K562 (cell line): ENCODE measurements around the gene PTPRT. TPM values are rescaled to one million over a fixed set of nuclear protein-coding genes. Genes with fewer than 3 reads are reported as not detected.

Experiments used
- ATAC-seq: fragments of 200-7000 bp; cut with Tn5 transposase; 3 replicates; pipeline ENCODE4 v1.9.1; 2020; ENCODE audit warnings: moderate library complexity
- BruUV-seq: library from RNA; stranded (reverse); fragments of 400-500 nt; replicated peaks from 2 replicates; lab custom pipeline; 2021; lab: Mats Ljungman, UMichigan
- CTCF ChIA-PET: fragments of 300-600 bp; formaldehyde crosslinking; extraction: SDS; loops from one replicate; lab custom pipeline; 2021; ENCODE audit warnings: low intra/inter-chr PET ratio; lab: Yijun Ruan, JAX
- POLR2A ChIA-PET: fragments of 300-600, 350-650 bp; sonication (Branson Sonifier 250); formaldehyde crosslinking; extraction: SDS; loops from one replicate; lab custom pipeline; 2021; ENCODE audit warnings: antibody characterized with exemption, inconsistent platforms; lab: Yijun Ruan, JAX
- DNase-seq, 4 experiments: peaks; one replicate each; pipeline versions ENCODE4 v3.0.0 to v3.0.0-alpha.2; 2011 to 2018; ENCODE audit warnings: low spot score in 3 of 4, mixed read lengths in 3 of 4; ENCODE audit errors: extremely low read depth in 1 of 4
- FAIRE-seq: peaks from 2 replicates; lab custom pipeline; 2011; peaks lifted over from hg19 to GRCh38; lab: Jason Lieb, UNC
- H2AFZ ChIP-seq: 2 replicates; pipeline ENCODE4 v1.6.0; 2011; ENCODE audit warnings: low read depth, low read length, control low read depth, inconsistent platforms
- H3K27ac ChIP-seq: fragments of 200-600 bp; 3 replicates; pipeline ENCODE4 v1.8.0; 2011; ENCODE audit warnings: low read depth, mild to moderate bottlenecking, control low read depth, inconsistent platforms, low read length, moderate library complexity, mixed read lengths; ENCODE audit errors: extremely low read depth
- H3K27me3 ChIP-seq, 2 experiments: fragments of 300-600 bp in 1 of 2; 2 replicates in 1 of 2; 3 replicates in 1 of 2; pipeline versions ENCODE4 v1.6.0 to v1.8.0; 2011; ENCODE audit warnings: inconsistent platforms in 2 of 2, low read length in 2 of 2, mild to moderate bottlenecking in 1 of 2, mixed read lengths in 1 of 2, moderate library complexity in 1 of 2; ENCODE audit not compliant: control insufficient read depth in 2 of 2, insufficient read depth in 2 of 2
- H3K36me3 ChIP-seq: fragments of 300-600 bp; 3 replicates; pipeline ENCODE4 v1.8.0; 2011; ENCODE audit warnings: mild to moderate bottlenecking, low read length, inconsistent platforms; ENCODE audit not compliant: control insufficient read depth, insufficient read depth
- H3K4me1 ChIP-seq, 2 experiments: fragments of 200-600 bp in 1 of 2; replicated peaks in 1 of 2; 2 replicates in 1 of 2; 3 replicates in 1 of 2; pipeline versions ENCODE4 v1.5.1 to v1.8.0; 2011; ENCODE audit warnings: inconsistent platforms in 2 of 2, low read length in 2 of 2, mild to moderate bottlenecking in 1 of 2, mixed read lengths in 1 of 2, moderate library complexity in 1 of 2; ENCODE audit not compliant: control insufficient read depth in 2 of 2, insufficient read depth in 2 of 2
- H3K4me2 ChIP-seq: 2 replicates; pipeline ENCODE4 v1.6.1; 2011; ENCODE audit warnings: low read length, control low read depth, inconsistent platforms, mixed read lengths; ENCODE audit not compliant: insufficient read depth
- H3K4me3 ChIP-seq: fragments of 200-600 bp; sonication (generic), shearing (Covaris generic); 2 replicates; pipeline ENCODE4 v1.5.1; 2016; ENCODE audit warnings: control low read depth, inconsistent platforms
- H3K79me2 ChIP-seq: fragments of 200-600 bp; 3 replicates; pipeline ENCODE4 v1.8.0; 2011; ENCODE audit warnings: low read length, inconsistent platforms; ENCODE audit not compliant: control insufficient read depth, insufficient read depth
- H3K9ac ChIP-seq, 2 experiments: 2 replicates each; pipeline versions ENCODE4 v1.6.0 to v1.6.1; 2011; ENCODE audit warnings: low read depth in 2 of 2, low read length in 2 of 2, control low read depth in 1 of 2, inconsistent platforms in 1 of 2, mild to moderate bottlenecking in 1 of 2, mixed read lengths in 1 of 2; ENCODE audit not compliant: insufficient read depth in 1 of 2
- H3K9me1 ChIP-seq: one replicate; pipeline ENCODE4 v1.6.0; 2011; ENCODE audit warnings: inconsistent platforms, mild to moderate bottlenecking, low read length, moderate library complexity; ENCODE audit not compliant: control insufficient read depth, insufficient read depth
- H3K9me3 ChIP-seq: replicated peaks from 2 replicates; pipeline ENCODE4 v1.5.1; 2011; ENCODE audit warnings: low read depth, low read length, inconsistent platforms; ENCODE audit not compliant: control insufficient read depth, insufficient read depth
- H4K20me1 ChIP-seq: replicated peaks from 2 replicates; pipeline ENCODE4 v1.6.1; 2011; ENCODE audit warnings: low read length, inconsistent platforms, mixed read lengths; ENCODE audit not compliant: control insufficient read depth, insufficient read depth
- CBX8 ChIP-seq: fragments of 200-600 bp; sonication (generic); IDR thresholded peaks from 2 replicates; pipeline ENCODE4 v1.6.1; 2012; ENCODE audit warnings: borderline replicate concordance, mixed run types, low read depth, mild to moderate bottlenecking, moderate library complexity, mixed read lengths, low read length, control low read depth, inconsistent platforms; ENCODE audit not compliant: poor library complexity, severe bottlenecking; ENCODE audit errors: extremely low read depth
- WGBS: fragments of 100-300 bp; shearing (Covaris generic); methylation state at CpG from one replicate; pipeline ENCODE4 v1.1.6; 2016; ENCODE audit warnings: low coverage, mixed read lengths; ENCODE audit not compliant: insufficient coverage; ENCODE audit errors: missing lambda C conversion rate; 5-methylcytosine and 5-hydroxymethylcytosine counted together
- in situ Hi-C: fragments of 300-500 bp; cut with MboI; formaldehyde crosslinking; loops from 4 replicates; pipeline ENCODE4 v1.15.0; 2018; ENCODE audit warnings: inconsistent platforms, mixed read lengths
- intact Hi-C: fragments of 100-400 bp; cut with micrococcal nuclease; formaldehyde crosslinking; loops from 2 replicates; pipeline ENCODE4 v1.14.2; 2022
- polyA plus RNA-seq, 8 experiments: library from polyadenylated mRNA; depleted of rRNA in 4 of 8; stranded (reverse) in 5 of 8; unstranded in 3 of 8; fragments of >200 nt; fragmentation: Nextera tagmentation in 2 of 8; fragmentation: Illumina TruSeq in 1 of 8; extraction: Ambion mirVana in 2 of 8; extraction: Trizol in 1 of 8; gene quantifications; 2 replicates each; pipeline versions ENCODE4 v1.2.1 to v1.2.3, GENCODE V29; 2011 to 2014; ENCODE audit warnings: inconsistent platforms in 1 of 8, missing spikeins in 1 of 8
- total RNA-seq, 7 experiments: library from RNA; depleted of rRNA in 6 of 7; stranded (reverse); fragments of >200 nt in 6 of 7; fragmentation: Illumina TruSeq in 2 of 7; extraction: Trizol in 2 of 7; gene quantifications; 2 replicates each; pipeline versions ENCODE4 v1.2.1 to v1.2.3, GENCODE V29; 2011 to 2021; ENCODE audit warnings: low replicate concordance in 1 of 7
- TF ChIP-seq, protein P1 (sequence below), 2 experiments: fragments of 450-650 bp in 1 of 2; sonication (generic) in 1 of 2; formaldehyde crosslinking in 1 of 2; IDR thresholded peaks; 2 replicates each; pipeline versions ENCODE4 v1.7.1 to v1.9.0; 2016 to 2022; ENCODE audit warnings: inconsistent platforms in 1 of 2, mild to moderate bottlenecking in 1 of 2, missing genetic modification reagents in 1 of 2

PTPRT gene
- total and polyA plus RNA-seq, 9 of the 15 experiments (the other 6 are each of a cell fraction or from before 2014, with no cell fraction given): not detected

DNA sequence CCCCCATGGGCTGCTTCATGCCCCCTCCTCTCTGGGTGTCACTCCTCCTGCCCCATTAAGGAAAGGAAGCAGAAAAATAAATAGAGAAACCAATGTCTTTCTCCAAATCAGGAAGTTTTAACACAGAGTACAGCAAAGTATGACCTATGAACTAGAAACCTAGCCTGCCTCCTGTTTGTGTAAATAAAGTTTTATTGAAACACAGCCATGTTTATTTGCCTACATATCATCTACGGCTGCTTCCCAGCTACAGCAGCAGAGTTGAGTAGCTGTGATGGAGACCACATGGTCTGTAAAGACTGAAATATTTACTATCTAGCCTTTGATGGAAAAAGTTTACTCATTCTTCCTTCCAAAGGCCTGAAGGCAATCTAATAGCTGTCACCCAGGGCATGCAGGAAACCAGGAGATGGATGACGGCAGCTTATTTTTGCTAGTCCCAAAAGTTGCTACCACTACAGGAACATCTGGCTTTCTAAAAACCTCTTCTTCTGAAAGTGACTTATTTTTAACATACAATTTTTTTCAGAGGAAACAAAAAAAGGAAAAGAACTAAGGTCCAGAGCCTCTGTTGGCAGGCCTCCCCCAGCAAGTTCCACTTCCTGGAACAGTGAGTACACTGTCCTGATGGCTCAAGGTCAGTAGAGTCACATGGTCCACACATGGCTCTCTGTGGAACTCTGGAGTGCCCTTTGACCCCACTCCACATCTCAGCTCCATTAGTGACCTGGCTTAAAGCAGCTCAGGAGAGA is 287.8 kb downstream of the PTPRT start:
- no peak for FAIRE-seq
- ATAC-seq: no peak
- in situ Hi-C loops: no loop called here
- Histone ChIP-seq H3K27ac (no peak overlapping the region), H3K4me3 (no peak overlapping the region), H3K36me3 (no peaks in the 10 kb centered on the region), H3K4me1 (no peaks in the 10 kb centered on the region), H3K9me1 (no peaks in the 10 kb centered on the region), H3K9me3 (no peaks in the 10 kb centered on the region), H3K27me3 (0 out of 5 replicates have a peak, but pooled peaks cover 0 to 6% of the 10 kb centered on the region in 2 experiments), H3K4me2 (no peak overlapping the region), H2AFZ (no peak overlapping the region), H3K9ac (no peak overlapping the region), H4K20me1 (no peaks in the 10 kb centered on the region), H3K79me2 (no peaks in the 10 kb centered on the region)
- no TSS peak for BruUV-seq
- no peak for DNase-seq
- ChIA-PET CTCF (no interaction called here), POLR2A (no interaction called here)
- WGBS: 8% methylated on average over 2 of the region's 2 CpGs
- intact Hi-C loops: no loop called here
- TF ChIP-seq, protein P1, sequence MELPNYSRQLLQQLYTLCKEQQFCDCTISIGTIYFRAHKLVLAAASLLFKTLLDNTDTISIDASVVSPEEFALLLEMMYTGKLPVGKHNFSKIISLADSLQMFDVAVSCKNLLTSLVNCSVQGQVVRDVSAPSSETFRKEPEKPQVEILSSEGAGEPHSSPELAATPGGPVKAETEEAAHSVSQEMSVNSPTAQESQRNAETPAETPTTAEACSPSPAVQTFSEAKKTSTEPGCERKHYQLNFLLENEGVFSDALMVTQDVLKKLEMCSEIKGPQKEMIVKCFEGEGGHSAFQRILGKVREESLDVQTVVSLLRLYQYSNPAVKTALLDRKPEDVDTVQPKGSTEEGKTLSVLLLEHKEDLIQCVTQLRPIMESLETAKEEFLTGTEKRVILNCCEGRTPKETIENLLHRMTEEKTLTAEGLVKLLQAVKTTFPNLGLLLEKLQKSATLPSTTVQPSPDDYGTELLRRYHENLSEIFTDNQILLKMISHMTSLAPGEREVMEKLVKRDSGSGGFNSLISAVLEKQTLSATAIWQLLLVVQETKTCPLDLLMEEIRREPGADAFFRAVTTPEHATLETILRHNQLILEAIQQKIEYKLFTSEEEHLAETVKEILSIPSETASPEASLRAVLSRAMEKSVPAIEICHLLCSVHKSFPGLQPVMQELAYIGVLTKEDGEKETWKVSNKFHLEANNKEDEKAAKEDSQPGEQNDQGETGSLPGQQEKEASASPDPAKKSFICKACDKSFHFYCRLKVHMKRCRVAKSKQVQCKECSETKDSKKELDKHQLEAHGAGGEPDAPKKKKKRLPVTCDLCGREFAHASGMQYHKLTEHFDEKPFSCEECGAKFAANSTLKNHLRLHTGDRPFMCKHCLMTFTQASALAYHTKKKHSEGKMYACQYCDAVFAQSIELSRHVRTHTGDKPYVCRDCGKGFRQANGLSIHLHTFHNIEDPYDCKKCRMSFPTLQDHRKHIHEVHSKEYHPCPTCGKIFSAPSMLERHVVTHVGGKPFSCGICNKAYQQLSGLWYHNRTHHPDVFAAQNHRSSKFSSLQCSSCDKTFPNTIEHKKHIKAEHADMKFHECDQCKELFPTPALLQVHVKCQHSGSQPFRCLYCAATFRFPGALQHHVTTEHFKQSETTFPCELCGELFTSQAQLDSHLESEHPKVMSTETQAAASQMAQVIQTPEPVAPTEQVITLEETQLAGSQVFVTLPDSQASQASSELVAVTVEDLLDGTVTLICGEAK (IDR thresholded peaks at IDR 0.05): peak; percentile 90
- TF ChIP-seq, protein P1 (CRISPR knock-in tag; IDR thresholded peaks at IDR 0.05): no peak; the same call in 1 of the 2 replicates
- no peak for TF ChIP-seq CBX8
